NCI-H146 treated with DMSO at 0.1 percent for 48 hours (cell line): ENCODE data around the gene PLXNC1.
"Not testable (repeated sequence)": the region's sequence is repeated elsewhere in the genome, so short reads cannot be mapped to it uniquely, and the experiment has no call there.

Experiments used
- DNase-seq: peaks from one replicate; lab custom pipeline; 2025; ENCODE audit not compliant: unreplicated experiment; lab: John Stamatoyannopoulos, UW

Gene PLXNC1

DNA sequence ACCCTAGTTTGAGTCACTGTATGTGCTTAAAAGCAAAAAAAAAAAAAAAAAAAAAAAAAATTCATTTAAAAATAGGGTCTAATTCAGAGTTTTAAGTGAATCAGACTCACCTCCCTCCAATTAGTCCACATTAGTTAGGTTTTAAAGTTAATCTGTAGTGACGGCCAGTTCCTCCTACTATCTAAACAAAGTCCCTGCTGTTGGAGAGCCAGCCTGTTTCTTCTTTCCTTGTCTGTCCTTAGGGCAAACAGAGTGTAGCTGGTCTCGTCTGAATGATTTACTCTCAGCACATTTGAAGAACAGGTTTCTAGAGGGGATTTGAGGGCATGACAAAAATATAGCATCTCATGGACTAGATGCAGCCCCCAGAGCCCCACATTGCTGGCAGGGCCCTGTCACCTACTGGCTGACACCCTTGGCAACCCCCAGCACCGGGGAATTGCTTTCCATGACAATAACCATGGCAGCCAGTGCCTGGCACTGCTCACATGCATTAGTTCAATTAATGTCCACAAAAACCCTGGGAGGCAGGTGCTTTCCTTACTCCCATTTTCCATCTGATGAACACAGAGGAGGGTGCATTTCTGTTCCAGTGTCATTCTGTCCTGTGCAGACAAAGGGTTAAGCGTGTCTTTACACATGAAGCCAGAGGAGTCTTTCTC is 138.3 kb downstream of the PLXNC1 start:
- DNase-seq = peak; percentile 1

GRCh38 chr12:94287245-94287628 is 138.9 kb downstream of the PLXNC1 start:
- no peak for DNase-seq

DNA sequence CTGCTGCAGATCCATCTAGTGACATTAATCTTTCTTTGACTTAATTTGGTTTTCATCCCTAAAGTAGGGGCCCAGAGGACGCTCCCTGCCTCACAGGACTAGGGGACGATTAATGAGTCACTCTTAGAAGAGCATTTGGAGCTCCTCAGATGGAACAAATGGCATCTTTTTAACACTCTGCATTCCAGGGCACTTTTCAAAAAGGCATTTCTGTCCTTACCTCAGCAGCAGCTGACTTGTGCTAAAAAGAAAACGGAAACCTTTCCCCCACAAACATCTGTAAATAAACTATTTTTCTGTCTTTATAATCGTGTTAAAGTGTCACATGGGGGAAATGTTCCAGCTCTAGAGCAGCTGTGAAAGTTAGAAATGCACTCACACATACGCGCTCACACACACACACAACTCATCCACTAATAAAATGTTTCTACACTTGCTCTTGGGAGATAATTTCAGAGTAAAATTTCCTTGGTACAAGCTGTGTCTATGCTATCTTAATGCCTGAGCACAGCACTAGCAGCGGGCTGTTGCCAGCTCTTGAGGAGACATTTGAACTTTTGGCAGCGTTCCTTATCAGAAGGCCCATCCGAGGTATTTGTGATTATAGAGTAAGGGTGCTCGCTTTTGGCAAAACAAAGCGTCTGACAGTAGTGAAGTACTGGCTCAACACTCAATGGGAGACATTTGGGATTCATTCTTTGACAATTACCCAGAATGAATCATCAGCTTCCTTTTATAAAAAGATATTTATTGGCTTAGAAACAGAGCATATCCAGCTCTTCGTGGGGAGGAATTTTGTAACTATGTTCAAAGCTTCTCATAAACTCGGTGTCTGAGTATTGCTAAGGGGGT is 141.3 kb downstream of the PLXNC1 start:
- no peak for DNase-seq

DNA sequence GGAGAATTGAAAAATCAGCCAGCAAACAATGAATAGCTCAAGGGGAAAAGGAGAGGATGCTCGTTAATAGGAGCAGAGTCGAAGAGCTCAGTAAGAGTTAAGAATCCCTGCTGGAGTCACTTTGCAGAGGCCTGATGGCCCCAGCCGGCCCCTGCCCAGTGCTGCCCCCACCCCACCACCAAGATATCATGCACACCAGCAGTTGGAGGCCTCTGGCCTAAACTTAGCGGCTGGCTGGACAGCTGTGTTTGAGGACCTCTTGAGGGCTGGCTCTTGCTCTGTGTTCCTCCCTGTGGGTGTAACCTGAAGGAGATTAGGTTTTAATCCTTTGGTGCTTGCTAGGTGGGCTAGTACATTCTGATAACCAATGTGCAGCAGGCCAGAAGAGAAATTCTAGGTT is 142.0 kb downstream of the PLXNC1 start:
- no peak for DNase-seq

DNA sequence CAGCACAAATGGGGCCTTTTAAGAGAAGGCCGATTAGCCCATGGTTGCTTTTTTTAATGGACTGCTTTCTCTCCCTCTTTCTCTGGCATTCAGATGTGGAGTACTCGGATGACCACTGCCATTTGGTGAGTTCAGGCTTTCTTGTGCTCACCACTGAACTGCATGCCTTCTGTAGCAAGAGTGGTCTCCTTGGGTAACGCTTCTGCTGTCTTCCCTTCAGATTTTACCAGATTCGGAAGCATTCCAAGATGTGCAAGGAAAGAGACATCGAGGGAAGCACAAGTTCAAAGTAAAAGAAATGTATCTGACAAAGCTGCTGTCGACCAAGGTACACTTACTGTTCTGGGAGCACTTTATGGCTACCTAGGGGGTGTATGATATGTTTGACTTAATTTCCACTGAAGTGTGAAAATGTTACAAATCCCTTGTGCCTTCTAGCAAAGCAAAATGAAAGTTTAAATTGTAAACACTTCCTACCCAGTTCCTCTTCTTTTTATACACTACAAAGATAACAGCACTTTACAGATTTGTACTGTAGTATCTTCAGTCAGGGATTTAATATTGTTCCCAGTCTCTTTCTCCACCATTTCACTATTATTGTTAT is 148.8 kb downstream of the PLXNC1 start:
- DNase-seq = no peak

- DNase-seq = no peak
Observed at GRCh38 chr12:94297876-94298505, 149.6 kb downstream of the PLXNC1 start.

- DNase-seq = no peak
Observed at GRCh38 chr12:94299846-94300245, 151.5 kb downstream of the PLXNC1 start.

GRCh38 chr12:94304012-94304411 is 155.6 kb downstream of the PLXNC1 start:
- DNase-seq = no peak

DNA sequence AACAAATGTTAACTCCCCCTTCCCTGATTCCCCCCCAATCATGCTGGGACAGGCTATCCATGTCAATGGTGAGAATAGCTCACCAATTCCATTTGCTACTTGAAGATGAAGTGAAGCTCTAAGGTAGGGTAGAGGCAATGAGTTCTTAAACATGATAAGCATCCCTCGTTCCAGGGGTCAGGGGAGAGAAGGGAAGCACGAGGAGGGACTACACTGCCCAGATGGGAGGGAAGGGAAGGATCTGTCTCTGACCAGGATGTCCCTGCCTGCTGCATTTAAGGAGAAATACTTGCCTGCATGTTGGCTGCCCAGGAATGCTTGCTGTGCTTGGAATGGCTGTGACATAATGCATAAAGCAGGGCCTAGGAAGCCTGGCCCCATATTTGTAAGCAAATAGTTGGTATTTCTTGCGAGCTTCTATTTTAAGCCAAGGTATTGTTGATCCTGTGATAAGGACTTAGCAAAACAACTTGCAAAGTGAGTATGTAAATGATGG is 156.2 kb downstream of the PLXNC1 start:
- DNase-seq = no peak

- DNase-seq = no peak
Observed at GRCh38 chr12:94305130-94305957, 157.0 kb downstream of the PLXNC1 start.

GRCh38 chr12:94308612-94309011 is 160.2 kb downstream of the PLXNC1 start:
- no peak for DNase-seq

DNA sequence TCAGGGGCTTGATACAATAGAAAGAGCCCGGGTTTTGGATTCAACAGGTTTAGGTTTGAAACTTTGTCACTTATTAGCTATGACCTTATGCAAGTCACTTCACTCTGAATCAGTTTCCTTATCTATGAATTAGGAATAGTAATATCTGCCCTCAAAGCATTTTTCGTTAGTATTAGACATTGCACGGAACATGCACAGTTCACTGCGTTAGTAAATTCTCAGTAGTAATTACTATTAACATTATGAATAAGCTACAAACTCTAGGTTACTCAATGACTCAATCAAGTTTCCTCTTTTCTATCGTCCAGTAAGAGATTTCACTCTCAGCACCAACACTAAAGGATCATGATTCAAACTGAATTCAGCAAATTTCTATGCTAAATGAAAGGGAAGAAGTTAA is 161.0 kb downstream of the PLXNC1 start:
- DNase-seq = no peak

- DNase-seq = no peak
Observed at GRCh38 chr12:94312378-94312777, 164.0 kb downstream of the PLXNC1 start.

GRCh38 chr12:94316600-94316999 is 168.2 kb downstream of the PLXNC1 start:
- DNase-seq = not testable (repeated sequence)

GRCh38 chr12:94318181-94318580 is 169.8 kb downstream of the PLXNC1 start:
- no peak for DNase-seq

DNA sequence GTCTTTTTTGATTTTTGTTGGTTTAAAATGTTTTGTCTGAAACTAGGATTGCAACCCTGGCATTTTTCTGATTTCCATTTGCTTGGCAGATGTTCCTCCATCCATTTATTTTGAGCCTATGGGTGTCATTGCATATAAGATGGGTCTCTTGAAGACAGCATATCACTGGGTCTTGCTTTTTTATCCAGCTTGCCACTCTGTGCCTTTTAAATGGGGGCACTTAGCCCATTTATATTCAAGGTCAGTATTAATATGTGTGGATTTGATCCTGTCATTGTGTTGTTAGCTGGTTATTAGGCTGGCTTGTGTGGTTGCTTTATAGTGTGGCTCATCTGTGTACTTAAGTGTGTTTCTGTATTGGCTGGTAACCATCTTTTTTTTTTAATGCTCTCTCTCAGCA is 171.7 kb downstream of the PLXNC1 start:
- DNase-seq = no peak

DNA sequence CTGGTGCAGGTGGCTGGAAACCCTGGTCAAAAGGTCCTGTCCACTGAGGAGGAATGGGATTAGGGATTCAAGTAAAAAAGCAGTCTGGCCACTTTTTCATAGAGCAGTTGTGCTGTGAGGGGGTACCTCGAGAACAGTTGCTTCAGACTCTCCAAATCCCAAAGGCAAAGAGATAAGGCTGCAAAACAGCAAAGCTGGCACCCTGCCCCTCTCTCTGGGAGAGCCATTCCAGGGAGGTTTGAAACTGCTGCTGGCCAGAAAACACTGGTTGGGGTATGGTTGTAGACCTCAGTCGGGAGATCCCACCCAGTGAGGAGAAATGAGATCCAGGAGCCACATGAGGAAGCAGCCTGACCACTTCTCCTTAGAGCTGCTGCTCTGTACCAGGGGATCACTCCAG is 174.0 kb downstream of the PLXNC1 start:
- DNase-seq = no peak

DNA sequence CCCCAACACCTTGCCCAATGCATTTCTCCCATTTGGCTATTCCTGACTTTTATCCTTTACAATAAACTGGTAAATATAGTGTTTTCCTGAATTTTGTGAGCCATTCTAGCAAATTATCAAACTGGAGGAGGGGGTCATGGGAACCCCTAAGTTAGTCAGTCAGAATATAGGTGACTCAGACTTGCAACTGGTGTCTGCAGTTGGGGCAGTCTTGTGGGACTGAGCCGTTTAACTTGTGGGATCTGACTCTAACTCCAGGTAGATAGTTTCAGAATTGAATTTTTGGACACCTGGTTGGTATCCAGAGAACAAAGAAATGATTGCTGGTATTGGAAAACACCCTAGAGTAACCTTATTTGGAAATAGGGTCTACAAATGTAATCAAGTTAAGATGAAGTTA is 177.9 kb downstream of the PLXNC1 start:
- no peak for DNase-seq

DNA sequence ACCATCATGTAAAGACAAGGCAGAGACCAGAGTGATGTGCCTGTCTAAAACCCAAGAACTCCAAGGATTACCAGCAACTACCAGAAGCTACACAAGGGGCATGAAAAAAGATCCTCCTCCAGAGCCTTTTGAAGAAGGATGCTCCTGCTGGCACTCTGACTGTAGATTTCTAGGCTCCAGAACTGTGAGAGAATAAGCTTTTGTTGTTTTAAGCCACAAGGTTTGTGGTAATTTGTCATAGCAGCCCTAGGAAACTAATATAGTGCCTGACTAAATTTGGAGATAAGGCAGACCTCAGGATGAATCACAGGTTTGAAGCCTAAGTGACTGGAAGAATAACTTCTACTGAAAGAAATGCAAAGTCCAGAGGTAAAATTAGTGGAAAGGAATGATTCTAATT is 178.3 kb downstream of the PLXNC1 start:
- no peak for DNase-seq

DNA sequence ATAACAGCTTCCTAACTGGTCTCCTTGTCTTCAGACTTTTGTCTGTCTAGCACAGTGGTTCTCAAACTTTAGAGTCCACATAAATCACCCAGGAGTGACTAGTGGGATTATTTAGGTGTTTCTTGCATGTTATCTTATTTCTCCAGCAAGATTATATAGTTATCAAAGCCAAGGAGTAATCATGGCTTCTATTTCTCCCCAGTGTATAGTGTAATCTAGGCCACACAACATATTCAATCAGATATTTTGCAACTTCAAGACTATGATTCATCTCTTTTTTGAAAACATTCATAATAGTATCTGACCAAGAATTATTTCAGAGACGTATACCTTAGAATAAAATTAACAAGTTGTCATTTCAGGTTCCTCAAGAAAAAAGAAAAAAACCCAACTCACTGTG is 179.4 kb downstream of the PLXNC1 start:
- DNase-seq = no peak

GRCh38 chr12:94329366-94329765 is 181.0 kb downstream of the PLXNC1 start:
- no peak for DNase-seq
